ENCODE results near the gene EAF1. TPM values are rescaled to one million over a fixed set of nuclear protein-coding genes. Genes with fewer than 3 reads are reported as not detected.

The EAF1 gene
- total RNA-seq, 1 experiment from 2014 or later, result 32.1 TPM

DNA sequence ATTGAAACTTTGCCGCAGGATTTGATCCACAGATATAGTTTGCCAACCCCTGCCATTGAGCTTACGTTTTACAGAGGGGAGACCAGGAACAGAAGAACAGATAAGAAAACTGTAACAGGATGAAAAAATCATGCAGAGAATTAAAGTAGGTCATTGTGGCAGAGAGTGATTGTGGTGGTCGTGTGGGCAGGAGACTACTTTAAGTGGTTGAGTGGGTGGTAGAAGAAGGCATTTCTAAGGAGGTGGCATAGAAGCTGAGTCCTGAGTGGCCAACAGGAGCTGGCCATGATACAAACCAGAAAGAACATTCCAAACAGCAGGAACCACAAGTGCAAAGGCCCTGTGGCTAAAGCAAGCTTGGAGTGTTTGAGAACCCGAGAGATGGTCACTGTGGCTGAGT, 59.6 kb downstream of the EAF1 start (continued):
- TF ChIP-seq ZBTB33 (IDR thresholded peaks at IDR 0.05; ENCODE audit: extremely low read depth, insufficient replicate concordance, low read length) (no peak), SIN3A (IDR thresholded peaks at IDR 0.05; ENCODE audit: low read depth) (no peak), TCF7L2 (IDR thresholded peaks at IDR 0.05; ENCODE audit: borderline replicate concordance, extremely low read depth, insufficient read depth, insufficient read length) (no peak), RAD21 (IDR thresholded peaks at IDR 0.05; ENCODE audit: low read depth) (no peak), SRF (IDR thresholded peaks at IDR 0.05; ENCODE audit: low read depth) (no peak), FOSL1 (IDR thresholded peaks at IDR 0.05; ENCODE audit: low read depth) (no peak)

- no peaks in the 10 kb centered on the region for H4K20me1 ChIP-seq (ENCODE audit: insufficient read depth)
- ChIA-PET POLR2A (no interaction called here), CTCF (no interaction called here), RAD21 (ENCODE audit: low non-redundant PET in 1 of 2, low total read pairs in 2 of 2, uncharacterized antibody in 2 of 2, unreplicated experiment in 2 of 2) (no interaction called here)
- no peaks in the 10 kb centered on the region for H3K9me2 ChIP-seq (ENCODE audit: insufficient read depth)
- ATAC-seq (no peak), DNase-seq (ENCODE audit: low read depth, low spot score) (no peak)
- H3K9me3 ChIP-seq (ENCODE audit: control insufficient read depth in 1 of 2, insufficient read depth in 1 of 2, low read depth in 1 of 2, low read length in 2 of 2), result no peaks in the 10 kb centered on the region
- intact Hi-C loops (cut with micrococcal nuclease), result no loop called here
- no peaks in the 10 kb centered on the region for H3K79me2 ChIP-seq (ENCODE audit: insufficient read depth, low read length)
- no peaks in the 10 kb centered on the region; a peak in 1 of 4 replicates for H3K36me3 ChIP-seq (ENCODE audit: control insufficient read depth in 1 of 2, insufficient read depth in 2 of 2, low read length in 2 of 2)
- no peaks in the 10 kb centered on the region for H3K27me3 ChIP-seq (ENCODE audit: insufficient read depth, low read length)
- H3K4me2 ChIP-seq (ENCODE audit: low read length), result no peak overlapping the region
- TF ChIP-seq ATF3 (IDR thresholded peaks at IDR 0.05) (no peak), ZNF274 (IDR thresholded peaks at IDR 0.05; ENCODE audit: low read depth, low read length) (no peak), SP1 (IDR thresholded peaks at IDR 0.05; ENCODE audit: low read depth) (no peak), SIN3A (IDR thresholded peaks at IDR 0.05; ENCODE audit: low read depth) (no peak), ZBTB33 (IDR thresholded peaks at IDR 0.05; ENCODE audit: extremely low read depth, insufficient replicate concordance, low read length) (no peak), CEBPB (IDR thresholded peaks at IDR 0.05; ENCODE audit: low read depth) (no peak), CTCF (IDR thresholded peaks at IDR 0.05 in 2 of 3, conservative IDR thresholded peaks at IDR 0.05 in 1 of 3; ENCODE audit: borderline replicate concordance in 1 of 3, insufficient read depth in 1 of 3, low read depth in 2 of 3, low read length in 2 of 3) (no peak), JUND (IDR thresholded peaks at IDR 0.05) (no peak), ELF1 (IDR thresholded peaks at IDR 0.05; ENCODE audit: borderline replicate concordance, low read depth) (no peak)
- no peak overlapping the region for H2AFZ ChIP-seq (ENCODE audit: low read depth, low read length, poor library complexity, severe bottlenecking)
- no peak overlapping the region for H3K27ac ChIP-seq (ENCODE audit: low read depth, low read length)
- no peaks in the 10 kb centered on the region for H3K4me1 ChIP-seq (ENCODE audit: control insufficient read depth in 1 of 2, insufficient read depth in 2 of 2, low read length in 2 of 2)
- no peak overlapping the region for H3K9ac ChIP-seq (ENCODE audit: low read length)
- no peak overlapping the region for H3K4me3 ChIP-seq (replicated peaks in 1 of 2; ENCODE audit: low read depth in 1 of 2, low read length in 2 of 2)
- no TSS peak for BruUV-seq (replicated peaks)
These were observed 60.6 kb downstream of the EAF1 start for GRCh38 chr3:15488002-15488401.

Data from HCT116 (cell line).